ENCODE measurements around the gene RWDD4. TPM values are rescaled to one million over a fixed set of nuclear protein-coding genes. Genes with fewer than 3 reads are reported as not detected.

The RWDD4 gene
- total RNA-seq, 1 donor from 2014 or later, result 21.3 TPM

DNA sequence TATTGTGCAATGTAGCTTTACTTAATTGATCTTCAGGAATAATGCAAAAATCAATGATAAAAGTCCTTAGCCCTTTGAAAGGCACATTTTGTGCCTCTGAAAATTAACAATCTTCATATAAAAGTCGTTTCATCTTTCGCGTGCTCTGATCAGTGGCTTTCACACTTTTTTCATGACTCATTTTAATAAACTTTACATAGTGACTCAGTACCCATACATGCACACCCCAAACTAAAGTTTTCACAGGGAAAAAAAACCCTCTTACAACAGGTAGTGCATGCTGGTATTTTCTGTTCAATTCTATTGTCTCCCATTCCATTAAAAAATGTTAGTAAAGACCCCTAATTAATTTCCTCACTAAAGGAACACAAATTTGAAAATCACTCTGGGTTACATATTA, 21.5 kb downstream of the RWDD4 start:
- TF ChIP-seq, protein P1, sequence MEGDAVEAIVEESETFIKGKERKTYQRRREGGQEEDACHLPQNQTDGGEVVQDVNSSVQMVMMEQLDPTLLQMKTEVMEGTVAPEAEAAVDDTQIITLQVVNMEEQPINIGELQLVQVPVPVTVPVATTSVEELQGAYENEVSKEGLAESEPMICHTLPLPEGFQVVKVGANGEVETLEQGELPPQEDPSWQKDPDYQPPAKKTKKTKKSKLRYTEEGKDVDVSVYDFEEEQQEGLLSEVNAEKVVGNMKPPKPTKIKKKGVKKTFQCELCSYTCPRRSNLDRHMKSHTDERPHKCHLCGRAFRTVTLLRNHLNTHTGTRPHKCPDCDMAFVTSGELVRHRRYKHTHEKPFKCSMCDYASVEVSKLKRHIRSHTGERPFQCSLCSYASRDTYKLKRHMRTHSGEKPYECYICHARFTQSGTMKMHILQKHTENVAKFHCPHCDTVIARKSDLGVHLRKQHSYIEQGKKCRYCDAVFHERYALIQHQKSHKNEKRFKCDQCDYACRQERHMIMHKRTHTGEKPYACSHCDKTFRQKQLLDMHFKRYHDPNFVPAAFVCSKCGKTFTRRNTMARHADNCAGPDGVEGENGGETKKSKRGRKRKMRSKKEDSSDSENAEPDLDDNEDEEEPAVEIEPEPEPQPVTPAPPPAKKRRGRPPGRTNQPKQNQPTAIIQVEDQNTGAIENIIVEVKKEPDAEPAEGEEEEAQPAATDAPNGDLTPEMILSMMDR (IDR thresholded peaks at IDR 0.05), result no peak
- Mint-ChIP-seq H3K4me1 (ENCODE audit: low read depth) (peaks cover 54% of the 10 kb centered on the region), H3K9me3 (ENCODE audit: low read depth) (no peaks in the 10 kb centered on the region), H3K36me3 (ENCODE audit: low read depth) (peaks cover 3% of the 10 kb centered on the region), H3K27ac (ENCODE audit: unreplicated experiment) (peak overlapping the region; percentile 89), H3K27me3 (ENCODE audit: low read depth) (no peaks in the 10 kb centered on the region), H3K4me3 (ENCODE audit: unreplicated experiment) (no peak overlapping the region)
- DNase-seq (ENCODE audit: low spot score), result no peak

DNA sequence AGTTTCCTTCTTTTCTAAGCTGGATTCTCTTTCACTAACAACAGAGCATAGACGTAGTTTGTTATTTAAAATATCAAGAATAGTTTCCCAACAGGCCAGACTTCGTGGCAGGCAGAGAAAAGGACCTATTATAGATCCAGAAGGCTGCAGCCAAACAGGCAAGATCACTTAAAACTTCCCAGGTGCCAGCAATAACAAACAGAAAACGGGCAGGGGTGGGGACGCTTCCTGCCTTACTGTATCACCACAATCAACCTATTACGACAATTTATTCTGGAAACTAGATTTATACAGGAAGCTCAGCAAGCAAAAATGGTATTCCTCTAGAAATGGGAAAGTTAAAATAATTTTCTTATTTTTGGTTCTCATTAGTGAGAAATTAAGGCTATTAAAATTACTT, 22.1 kb downstream of the RWDD4 start:
- DNase-seq (ENCODE audit: low spot score), result no peak
- H3K9me3 Mint-ChIP-seq (ENCODE audit: low read depth), result no peaks in the 10 kb centered on the region
- H3K4me1 Mint-ChIP-seq (ENCODE audit: low read depth), result peaks cover 54% of the 10 kb centered on the region
- H3K4me3 Mint-ChIP-seq (ENCODE audit: unreplicated experiment), result peak overlapping the region; percentile 46
- H3K27me3 Mint-ChIP-seq (ENCODE audit: low read depth), result no peaks in the 10 kb centered on the region
- TF ChIP-seq, protein P1 (IDR thresholded peaks at IDR 0.05), result no peak
- H3K27ac Mint-ChIP-seq (ENCODE audit: unreplicated experiment), result peak overlapping the region; percentile 89
- peaks cover 3% of the 10 kb centered on the region for H3K36me3 Mint-ChIP-seq (ENCODE audit: low read depth)

DNA sequence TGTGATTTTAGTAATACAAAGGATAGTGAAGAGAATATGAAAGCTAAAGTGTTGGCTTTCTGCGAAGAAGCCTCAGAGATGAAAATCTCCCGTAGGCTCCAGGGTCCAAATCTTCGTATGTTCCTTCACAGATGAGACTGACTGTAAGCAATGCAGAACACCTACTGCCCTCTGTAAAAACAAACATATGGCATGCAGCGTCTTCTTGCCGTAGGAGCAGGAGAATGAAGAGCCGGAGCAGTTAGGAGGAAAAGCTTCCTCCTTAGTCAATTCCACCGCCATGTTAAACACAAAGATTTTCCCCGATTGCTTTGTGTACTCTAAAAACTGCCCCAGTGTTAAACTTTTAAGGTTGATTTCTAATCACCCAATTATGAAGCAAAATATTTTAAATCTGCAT, 22.5 kb downstream of the RWDD4 start:
- H3K4me1 Mint-ChIP-seq (ENCODE audit: low read depth), result peaks cover 54% of the 10 kb centered on the region

DNA sequence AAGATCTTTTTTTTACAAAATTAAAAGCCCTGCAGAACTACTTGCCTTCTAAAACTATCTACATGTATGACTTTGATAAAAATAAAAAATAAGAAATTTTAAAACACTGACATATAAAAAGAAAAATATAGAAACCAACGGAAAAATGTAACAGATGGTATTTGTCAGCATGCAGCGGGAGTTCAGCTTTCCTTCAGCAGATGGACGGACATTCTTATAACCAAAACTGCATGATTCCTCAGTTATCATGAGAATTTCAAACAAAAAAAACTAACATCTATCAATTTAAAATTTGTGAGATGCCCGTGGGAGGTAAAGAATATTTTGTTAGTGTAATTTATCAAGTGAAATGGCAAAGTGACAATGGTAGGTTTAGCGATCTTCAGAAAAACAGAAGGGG, 23.2 kb downstream of the RWDD4 start:
- TF ChIP-seq, protein P1 (IDR thresholded peaks at IDR 0.05), result no peak
- no peak for DNase-seq (ENCODE audit: low spot score)
- H3K4me3 Mint-ChIP-seq (ENCODE audit: unreplicated experiment), result no peak overlapping the region
- H3K9me3 Mint-ChIP-seq (ENCODE audit: low read depth), result no peaks in the 10 kb centered on the region
- H3K27me3 Mint-ChIP-seq (ENCODE audit: low read depth), result no peaks in the 10 kb centered on the region
- H3K4me1 Mint-ChIP-seq (ENCODE audit: low read depth), result peaks cover 54% of the 10 kb centered on the region
- no peak overlapping the region for H3K27ac Mint-ChIP-seq (ENCODE audit: unreplicated experiment)
- H3K36me3 Mint-ChIP-seq (ENCODE audit: low read depth), result no peaks in the 10 kb centered on the region

More for the DNA sequence above, 22.5 kb downstream of the RWDD4 start:
- H3K9me3 Mint-ChIP-seq (ENCODE audit: low read depth), result no peaks in the 10 kb centered on the region
- peak overlapping the region; percentile 89 for H3K27ac Mint-ChIP-seq (ENCODE audit: unreplicated experiment)
- peaks cover 3% of the 10 kb centered on the region for H3K36me3 Mint-ChIP-seq (ENCODE audit: low read depth)
- no peaks in the 10 kb centered on the region for H3K27me3 Mint-ChIP-seq (ENCODE audit: low read depth)
- DNase-seq (ENCODE audit: low spot score), result no peak
- TF ChIP-seq, protein P1 (IDR thresholded peaks at IDR 0.05), result peak; percentile 57
- H3K4me3 Mint-ChIP-seq (ENCODE audit: unreplicated experiment), result peak overlapping the region; percentile 46

DNA sequence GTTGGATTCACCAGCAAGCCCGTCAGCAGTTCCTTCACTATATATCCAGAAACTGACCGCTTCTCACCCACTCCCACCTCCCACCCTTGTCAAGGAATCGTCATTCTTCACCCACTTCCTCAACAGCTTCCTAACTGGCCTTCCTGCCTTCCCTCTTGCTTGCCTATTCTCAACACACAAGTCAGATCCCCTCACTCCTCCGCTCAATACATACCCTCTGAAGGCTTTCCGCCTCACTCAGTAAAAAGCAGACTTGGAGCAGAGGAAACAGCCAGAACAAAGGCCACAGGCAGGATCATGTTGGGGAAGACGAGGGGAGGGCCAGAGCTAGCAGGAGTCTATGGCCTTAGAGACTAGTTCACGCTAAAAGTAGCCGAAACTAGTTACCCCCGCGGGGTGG, 23.7 kb downstream of the RWDD4 start:
- Mint-ChIP-seq H3K4me3 (ENCODE audit: unreplicated experiment) (no peak overlapping the region), H3K27ac (ENCODE audit: unreplicated experiment) (peak overlapping the region; percentile 6), H3K4me1 (ENCODE audit: low read depth) (peaks cover 54% of the 10 kb centered on the region), H3K27me3 (ENCODE audit: low read depth) (no peaks in the 10 kb centered on the region), H3K36me3 (ENCODE audit: low read depth) (no peaks in the 10 kb centered on the region), H3K9me3 (ENCODE audit: low read depth) (no peaks in the 10 kb centered on the region)
- DNase-seq (ENCODE audit: low spot score), result no peak
- TF ChIP-seq, protein P1 (IDR thresholded peaks at IDR 0.05), result no peak
